ENCODE data around the gene THAP4.
"Not testable (repeated sequence)": the region's sequence is repeated elsewhere in the genome, so short reads cannot be mapped to it uniquely, and the experiment has no call there.

THAP4 gene

DNA sequence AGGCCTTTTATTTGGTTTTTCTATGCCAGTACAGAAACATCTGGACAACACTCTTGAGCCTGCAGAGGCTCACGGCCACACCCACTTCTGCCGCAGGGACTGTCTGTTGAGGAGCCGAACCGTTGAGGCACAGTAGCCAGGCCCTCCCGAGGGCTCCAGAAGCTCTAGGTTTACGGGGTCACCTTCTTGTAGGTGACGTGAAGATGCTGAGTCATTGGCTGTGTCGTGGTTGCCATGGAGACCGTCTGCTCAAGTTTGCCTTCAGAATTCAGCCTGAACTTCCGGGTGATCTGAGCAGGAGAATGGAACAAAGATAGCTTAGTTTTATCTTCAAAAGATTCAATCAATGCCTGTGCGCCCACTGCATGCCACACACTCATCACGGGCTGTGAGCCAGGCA, 52.5 kb downstream of the THAP4 start:
- no peak for DNase-seq (ENCODE audit: low read depth in 2 of 2)

DNA sequence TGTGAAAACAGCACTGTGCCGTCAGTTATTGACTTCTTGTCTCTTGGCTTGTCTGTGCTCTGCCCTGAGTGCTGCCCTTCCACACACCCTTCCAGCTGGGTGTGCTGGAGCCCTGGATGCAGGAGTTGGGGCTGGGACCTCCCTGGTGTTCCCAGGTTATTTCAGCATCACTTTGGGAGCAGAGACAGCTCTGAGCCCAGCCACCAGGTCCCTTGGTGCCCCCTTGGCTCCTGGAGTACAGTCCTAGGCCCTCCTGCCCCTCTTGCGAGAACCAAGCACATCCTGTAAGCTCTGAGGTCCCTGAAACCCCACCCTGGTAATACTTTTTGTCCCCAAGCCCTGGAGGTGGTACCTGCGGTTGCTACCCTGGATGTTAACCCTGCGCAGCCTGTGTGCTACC, 54.2 kb downstream of the THAP4 start:
- no peak for DNase-seq (ENCODE audit: low read depth in 2 of 2)

DNA sequence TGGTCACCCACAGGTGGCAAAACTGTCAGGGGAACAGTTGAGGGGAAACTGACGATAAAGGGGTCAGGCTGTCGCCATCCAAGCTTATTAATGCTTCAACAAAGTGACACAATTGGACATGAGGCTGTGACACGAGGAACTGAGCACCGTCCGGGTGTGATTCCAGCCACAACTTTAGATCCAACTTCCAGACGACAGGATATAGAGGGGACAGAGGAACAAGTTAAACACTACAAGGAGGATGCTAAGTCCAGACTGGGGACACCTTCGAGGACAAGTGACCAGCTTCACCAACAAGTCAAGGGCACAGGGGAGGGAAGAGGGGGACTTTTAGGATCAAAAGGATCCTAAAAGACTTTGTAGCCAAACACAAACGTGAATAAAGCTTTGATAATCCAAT, 54.6 kb downstream of the THAP4 start:
- no peak for DNase-seq (ENCODE audit: low read depth in 2 of 2)

DNA sequence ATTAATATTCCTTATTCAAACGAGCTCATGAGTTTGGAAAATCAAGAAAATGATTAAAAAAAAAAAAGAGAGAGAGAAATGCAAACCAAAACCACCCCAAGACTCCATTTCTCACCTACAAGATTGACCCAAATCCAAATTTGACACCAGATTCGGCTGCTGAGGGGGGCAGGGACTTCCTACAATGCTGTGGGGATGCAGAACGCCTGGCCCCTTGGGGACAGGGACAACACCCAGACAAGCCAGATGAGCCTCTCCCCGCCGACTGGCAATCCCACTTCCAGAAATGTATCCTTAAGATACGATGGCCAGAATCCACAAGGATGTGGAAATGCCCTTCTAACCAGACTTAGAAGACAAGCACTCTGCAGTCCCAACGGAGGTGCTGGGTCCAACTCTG, 57.7 kb downstream of the THAP4 start:
- DNase-seq (ENCODE audit: low read depth in 2 of 2), result no peak

DNA sequence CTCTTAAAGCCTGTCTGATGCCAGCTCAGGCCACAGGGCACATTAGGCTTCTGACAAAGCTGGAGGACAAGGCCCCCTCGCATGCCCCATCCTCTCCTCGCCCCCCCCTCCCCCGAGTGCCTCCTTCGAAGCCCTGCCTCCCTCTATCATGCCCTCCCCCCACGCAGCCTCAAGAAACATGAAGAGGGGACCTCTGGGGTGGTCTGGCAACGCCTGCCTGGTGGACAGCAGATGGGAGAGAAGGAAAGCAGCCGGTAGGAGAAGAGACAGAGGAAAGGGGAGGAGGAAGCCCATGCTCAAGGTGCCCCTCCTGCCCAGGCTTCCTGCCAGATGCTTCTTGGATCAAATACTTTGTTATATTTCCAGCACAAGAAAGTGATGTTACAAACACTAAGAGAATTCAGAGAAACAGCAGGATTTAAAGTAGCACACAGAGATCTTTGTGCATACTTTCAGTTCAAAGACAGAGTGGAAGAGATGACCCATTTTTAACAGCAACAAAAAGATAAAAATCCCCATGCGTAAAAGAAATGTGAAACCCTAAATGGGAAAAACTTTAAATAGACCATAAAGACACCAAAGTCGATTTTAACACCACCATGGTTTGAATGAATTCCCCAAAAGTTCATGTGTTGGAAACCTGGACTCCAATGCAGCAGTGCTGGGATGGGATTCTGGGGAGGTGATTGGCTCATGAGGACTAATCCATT, 59.4 kb downstream of the THAP4 start:
- DNase-seq (ENCODE audit: low read depth in 2 of 2), result no peak

DNA sequence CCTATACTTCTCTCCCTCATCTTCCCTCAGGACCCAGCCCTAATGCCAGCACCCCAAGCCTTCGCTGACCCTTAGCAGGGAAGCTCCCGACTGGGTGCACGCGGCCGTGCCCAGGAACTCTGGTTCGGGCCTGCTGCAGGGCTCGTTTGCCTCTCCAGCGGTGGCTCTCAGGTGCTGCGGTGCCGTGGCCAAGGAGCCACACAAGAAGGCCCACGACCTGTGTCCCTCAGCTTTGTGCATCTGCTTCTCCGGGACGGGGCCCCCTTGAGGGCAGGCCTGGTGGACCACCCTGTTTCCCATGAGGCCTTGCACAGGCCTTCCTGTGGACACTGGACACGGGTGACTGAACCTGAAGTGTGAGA, 60.7 kb downstream of the THAP4 start:
- no peak for DNase-seq (ENCODE audit: low read depth in 2 of 2)

DNA sequence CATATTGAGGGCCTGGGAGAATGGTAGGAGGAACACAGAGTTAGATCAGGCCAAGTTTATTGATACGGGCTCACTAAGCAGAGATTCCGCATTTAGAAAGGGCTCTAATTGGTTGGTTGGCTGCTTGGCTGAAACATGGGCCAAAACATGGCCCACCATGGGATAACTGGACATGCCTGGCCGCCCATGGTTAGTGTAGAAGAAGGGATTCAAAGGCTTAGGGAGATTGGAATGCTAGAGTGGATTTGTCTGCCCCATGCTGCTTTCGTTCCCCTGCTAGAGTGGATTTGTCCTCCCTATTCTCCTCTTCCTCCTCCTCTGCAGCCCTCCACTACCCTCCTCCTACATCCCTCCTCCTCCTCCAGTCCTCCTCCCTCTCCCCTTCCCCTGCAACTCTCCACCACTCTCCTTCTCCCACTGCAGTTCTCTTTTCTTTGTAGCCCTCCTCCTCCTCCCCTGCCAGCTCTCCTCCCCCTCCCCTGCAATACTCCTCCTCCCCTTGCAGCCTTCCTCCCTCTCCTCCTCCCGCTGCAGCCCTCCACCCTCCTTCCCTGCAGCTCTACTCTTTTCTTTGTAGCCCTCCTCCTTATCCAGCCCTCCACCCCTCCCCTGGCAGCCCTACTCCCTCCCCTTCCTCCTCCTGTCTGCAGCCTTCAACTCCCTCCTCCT, 61.2 kb downstream of the THAP4 start:
- no peak for DNase-seq (ENCODE audit: low read depth in 2 of 2)

DNA sequence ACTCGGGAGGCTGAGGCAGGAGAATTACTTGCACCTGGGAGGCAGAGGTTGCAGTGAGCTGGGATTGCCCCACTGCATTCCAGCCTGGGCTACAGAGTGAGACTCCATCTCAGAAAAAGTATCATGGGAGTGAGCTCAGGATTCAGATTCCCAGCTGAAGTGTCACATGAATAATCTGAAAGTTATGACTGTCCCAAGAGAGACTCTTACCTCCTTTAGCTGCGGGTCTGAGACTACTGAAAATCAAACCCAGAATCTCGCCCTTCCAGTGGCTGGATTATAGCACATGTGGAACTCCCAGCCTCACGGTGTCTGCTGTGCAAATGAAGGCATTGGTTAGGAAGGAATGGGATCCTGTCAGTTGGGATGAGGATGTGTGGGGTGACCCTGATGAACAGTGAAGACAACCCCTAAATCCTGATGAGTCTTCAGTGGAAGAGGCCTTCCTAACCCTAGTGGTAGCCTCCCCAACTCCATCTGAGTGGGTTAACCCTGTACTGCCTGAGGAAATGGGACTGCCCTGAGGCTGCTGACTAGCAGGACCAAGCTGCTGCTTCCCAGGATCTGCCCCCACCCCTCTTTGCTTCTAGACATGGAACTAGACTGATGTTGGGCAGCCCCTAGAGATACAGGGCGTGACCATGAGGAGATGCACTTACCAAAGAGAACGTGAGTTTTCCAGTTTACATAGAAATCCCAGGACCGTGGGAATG, 61.9 kb downstream of the THAP4 start:
- no peak for DNase-seq (ENCODE audit: low read depth in 2 of 2)

DNA sequence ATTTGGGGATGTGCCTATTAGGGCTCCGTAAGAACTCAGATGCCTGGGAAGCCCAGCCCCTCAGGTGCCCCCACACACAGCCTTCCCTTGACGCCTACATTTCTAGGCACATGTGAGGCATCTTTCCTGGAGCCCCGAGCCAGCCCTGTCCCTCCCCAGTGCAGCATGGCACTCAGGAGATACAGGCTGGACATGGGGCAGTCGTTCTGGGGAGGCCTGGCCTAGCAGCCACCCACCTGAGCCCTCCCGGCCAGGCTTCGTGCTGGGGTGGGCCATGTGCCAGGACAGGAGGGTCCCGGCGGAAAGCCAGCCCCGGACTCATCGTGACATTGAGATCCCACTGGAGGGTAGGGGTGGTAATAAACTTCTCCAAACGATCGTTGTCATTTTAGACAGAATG, 63.2 kb downstream of the THAP4 start:
- DNase-seq (ENCODE audit: low read depth in 2 of 2), result no peak

DNA sequence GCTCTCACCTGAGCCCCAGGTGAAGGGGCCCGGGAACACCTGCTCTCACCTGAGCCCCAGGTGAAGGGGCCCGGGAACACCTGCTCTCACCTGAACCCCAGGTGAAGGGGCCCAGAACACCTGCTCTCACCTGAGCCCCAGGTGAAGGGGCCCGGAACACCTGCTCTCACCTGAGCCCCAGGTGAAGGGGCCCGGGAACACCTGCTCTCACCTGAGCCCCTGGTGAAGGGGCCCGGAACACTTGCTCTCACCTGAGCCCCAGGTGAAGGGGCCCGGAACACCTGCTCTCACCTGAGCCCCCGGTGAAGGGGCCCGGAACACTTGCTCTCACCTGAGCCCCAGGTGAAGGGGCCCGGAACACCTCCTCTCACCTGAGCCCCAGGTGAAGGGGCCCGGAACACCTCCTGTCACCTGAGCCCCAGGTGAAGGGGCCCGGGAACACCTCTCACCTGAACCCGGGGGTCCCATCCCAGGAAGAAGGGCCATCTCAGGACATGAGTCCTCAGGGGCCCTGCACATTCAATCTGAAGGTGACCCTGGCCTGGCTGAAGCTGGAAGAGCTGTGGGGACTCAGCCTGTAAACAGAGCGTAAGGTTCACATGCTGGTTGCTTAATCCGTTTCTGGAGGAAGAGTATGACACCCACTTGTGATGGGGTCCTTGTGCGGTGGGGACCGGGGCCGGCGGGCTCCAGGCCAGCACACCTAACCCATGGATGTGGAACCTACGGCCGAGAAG, 63.9 kb downstream of the THAP4 start:
- not testable (repeated sequence) for DNase-seq (ENCODE audit: low read depth in 2 of 2)

DNA sequence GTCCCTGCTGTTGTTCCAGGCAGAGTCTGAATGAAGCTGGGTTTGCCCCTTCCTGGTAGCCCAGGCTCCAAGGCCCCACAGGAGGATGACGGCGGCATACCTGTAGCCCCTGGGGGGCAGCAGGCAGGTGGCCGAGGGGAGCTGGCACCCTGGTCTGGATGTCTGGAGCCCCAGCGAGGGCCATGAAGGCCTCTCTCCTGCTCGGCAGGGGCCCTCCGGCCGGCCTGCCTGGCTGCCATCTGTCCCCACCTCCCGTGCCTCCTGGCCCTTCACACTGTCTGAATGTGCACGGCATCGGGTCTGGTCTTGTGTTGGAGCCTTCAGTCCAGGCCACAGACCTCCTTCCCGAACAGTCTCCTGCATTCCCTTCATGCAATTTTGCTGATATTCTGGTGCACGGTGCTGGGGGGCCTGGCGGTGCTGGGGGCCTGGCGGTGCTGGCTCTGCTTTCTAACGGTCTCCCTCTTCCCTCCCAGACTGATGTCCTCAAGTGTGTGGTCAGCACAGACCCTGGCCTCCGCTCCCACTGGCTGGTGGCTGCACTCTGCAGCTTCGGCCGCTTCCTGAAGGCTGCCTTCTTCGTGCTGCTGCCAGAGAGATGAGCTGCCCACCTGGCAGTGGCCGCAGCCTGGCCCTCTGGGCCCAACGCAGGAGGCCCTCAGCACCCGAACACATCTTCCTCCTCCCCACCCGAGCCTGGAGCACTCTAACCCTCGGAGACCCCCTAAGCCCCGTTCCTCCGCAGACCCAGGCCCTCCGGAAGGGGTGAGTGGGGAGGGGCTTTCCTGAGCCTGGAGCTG, 64.9 kb downstream of the THAP4 start:
- no peak for DNase-seq (ENCODE audit: low read depth in 2 of 2)

DNA sequence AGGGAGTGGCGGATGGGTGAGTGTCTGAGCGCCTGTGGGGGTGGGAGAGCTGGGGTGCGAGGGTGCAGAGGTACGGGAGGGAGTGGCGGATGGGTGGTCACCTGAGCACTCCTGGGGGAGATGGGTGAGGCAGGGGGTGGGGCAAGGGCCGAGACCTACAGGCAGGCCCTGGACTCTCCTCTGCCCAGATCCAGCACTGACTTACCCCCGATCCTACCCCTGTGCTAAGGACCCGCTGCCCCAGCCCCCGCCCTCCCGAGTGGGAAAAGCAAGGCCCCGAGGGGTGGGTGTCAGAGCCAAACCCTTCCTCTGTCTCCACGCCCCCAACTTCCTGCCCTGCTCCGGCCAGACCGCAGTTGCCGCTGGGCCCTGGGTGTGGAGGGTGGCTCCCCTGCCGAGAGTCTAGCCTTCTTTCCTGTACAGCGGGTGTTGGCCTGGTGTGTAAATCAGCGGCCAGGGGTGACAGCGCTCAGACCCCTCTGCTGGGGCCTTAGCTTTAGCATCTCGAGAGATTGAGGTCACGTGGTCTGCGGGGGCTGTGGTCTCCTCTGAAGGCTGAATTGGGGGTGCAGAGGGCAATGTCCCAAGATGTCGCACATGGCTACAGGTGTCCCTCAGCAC, 65.9 kb downstream of the THAP4 start:
- DNase-seq (ENCODE audit: low read depth in 2 of 2), result no peak

DNA sequence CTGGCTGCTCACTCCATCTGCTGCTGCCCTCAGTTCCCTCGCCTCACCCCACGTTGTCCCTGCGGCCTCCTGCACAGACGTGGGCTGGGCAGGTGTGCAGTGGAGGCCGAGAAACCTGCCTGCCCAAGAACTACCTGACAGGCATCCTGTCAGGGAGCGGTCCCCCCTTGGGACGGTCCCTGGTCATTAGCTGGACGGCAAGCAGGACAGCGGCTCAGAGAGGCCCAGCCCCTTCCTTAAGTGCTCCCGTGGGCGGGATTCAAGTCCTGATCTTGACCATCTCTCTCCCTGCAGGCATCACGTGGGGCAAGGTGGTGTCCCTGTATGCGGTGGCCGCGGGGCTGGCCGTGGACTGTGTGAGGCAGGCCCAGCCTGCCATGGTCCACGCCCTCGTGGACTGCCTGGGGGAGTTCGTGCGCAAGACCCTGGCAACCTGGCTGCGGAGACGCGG, 67.1 kb downstream of the THAP4 start:
- no peak for DNase-seq (ENCODE audit: low read depth in 2 of 2)

DNA sequence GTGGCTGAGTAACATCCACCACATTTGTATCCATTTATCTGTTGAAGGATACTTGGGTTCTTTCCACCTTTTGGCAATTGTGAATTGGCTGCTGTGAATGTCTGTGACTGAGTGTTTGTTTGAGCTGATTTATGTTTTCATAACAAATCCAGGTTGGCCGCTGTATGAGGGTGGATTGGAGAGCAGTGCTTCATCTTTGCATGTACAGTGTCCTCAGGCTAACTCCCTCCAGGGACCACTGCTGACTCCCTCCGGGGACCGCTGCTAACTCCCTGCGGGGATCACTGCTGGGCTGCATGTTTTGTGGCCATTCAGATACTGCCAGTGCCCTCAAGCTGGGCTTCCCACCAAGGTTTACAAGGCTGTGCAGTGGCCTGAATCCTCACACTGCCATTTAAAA, 68.2 kb downstream of the THAP4 start:
- DNase-seq (ENCODE audit: low read depth in 2 of 2), result no peak

DNA sequence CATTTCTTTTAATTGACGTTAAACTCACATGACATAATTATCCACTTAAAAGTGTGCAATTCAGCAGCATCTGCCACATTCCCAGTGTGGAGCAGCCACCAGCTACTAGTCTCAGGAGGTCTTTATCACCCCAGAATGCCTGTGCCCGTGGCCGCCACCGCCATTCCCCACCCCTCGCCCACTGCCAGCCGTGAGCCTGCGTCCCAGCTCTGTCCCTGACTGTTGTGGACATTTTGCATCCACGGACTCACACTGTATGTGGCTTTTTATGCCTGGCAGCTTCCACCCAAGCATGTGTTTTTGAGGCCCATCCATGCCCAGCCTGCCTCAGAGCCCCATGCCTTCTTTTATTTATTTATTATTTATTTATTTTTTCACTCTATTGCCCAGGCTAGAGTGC, 69.2 kb downstream of the THAP4 start:
- no peak for DNase-seq (ENCODE audit: low read depth in 2 of 2)

DNA sequence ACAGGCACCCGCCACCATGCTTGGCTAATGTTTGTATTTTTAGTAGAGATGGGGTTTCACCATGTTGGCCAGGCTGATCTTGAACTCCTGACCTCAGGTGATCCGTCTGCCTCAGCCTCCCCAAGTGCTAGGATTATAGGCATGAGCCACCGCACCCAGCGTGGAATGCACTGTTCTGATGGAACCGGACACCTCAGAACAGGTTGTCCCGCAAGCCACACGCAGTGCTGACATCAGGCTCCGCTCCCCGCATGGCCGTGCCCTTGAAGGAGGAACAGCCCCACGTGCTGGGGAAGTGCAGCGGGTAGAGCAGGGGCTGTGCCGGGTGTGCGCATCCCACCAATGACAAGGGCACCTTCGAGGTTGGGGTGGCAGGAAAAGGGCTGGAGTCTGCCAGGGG, 69.7 kb downstream of the THAP4 start:
- not testable (repeated sequence) for DNase-seq (ENCODE audit: low read depth in 2 of 2)

DNA sequence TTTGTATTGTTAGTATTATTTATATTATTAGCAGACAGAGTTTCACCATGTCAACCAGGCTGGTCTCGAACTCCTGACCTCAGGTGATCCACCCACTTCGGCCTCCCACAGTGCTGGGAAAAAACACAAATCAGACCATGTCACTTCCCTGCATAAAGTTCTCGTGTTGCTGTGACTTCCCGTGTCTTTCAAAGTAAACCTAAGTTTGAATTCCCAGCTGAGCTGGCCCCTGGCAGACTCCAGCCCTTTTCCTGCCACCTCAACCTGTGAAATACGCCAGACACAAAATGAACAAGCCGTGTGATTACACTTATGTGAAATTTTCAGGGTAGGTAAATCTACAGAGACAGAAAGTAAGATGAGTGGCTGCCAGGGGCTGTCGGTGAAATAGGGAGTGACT, 70.5 kb downstream of the THAP4 start:
- no peak for DNase-seq (ENCODE audit: low read depth in 2 of 2)

DNA sequence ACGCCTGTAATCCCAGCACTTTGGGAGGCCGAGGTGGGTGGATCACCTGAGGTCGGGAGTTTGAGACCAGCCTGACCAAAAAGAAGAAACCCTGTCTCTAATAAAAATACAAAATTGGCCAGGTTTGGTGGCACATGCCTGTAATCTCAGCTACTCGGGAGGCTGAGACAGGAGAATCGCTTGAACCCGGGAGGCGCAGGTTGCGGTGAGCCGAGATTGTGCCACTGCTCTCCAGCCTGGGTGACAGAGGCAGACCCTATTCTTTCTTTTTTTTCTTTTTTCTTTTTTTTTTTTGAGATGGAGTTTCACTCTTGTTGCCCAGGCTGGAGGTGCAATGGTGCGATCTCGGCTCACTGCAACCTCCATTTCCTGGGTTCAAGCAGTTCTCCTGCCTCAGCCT, 70.9 kb downstream of the THAP4 start:
- not testable (repeated sequence) for DNase-seq (ENCODE audit: low read depth in 2 of 2)

DNA sequence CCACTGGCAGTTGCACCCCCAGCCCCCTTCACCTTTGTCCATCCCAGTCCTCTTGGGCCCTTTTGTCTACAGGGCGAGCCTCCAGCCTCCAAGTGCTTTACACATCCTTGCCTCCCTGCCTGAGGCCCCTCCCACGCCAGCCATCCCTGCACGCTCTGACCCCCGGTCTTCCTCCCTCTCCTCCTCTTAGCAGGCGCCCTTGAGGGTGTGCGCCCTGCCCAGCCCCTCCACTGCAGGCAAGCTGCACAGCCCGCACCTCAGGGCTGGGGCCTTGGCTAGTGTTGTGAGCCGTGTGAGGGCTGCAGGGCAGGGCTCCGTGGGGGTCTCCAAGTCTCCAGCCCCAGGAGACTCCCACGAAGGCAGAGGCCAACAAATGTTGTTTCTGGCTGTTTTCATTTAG, 71.5 kb downstream of the THAP4 start:
- DNase-seq (ENCODE audit: low read depth in 2 of 2), result no peak

DNA sequence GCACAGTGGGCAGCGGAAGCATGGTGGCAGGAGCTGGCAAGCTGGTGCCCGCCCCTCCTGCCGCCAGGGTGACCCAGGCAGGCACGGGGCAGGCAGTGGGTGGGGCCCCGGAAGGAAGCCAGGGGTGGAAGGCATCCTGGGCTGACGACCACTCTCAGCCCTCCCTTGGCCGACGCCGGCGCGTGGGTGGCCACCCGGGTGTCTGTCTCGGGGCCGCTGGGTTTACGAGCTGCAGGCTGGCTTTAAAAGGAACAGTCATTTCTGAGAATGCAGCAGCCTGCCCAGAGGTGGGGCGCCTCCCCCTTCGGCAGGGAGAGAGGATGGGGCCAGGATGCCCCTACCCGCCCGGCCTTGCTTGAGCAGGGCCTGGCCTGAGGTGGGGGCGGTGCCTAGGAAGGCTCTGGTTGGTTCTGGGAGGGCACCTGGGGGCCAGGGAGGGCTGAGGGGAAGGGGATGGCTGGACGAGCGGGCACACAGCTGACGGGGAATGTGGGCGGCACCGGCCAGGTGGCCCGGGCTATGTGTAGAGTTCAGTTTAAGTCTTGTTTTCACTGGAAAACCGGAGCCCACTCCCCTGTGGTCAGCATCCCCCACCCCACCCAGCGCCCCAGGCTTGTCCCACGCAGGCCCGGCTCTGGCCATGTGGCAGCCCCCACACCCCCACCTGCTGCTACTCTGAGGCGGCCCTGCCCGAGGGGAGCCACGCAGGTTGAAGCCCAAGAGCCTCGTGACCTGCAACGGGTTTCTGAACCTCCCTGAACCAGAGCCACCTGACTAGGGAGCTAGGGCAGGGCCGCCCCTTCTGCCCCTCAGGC, 72.2 kb downstream of the THAP4 start:
- no peak for DNase-seq (ENCODE audit: low read depth in 2 of 2)
